ENCODE data around the gene GALNT13.

Gene GALNT13

GRCh38 chr2:153886833-153887232, 15.1 kb downstream of the GALNT13 start:
- H3K4me2 ChIP-seq (ENCODE audit: low read depth, low read length, poor library complexity, severe bottlenecking): no peak overlapping the region
- H3K9me2 ChIP-seq (replicated peaks; ENCODE audit: insufficient read depth, low read length): no peaks in the 10 kb centered on the region; the same call in 1 of the 2 replicates
- no peaks in the 10 kb centered on the region for H3K79me2 ChIP-seq (ENCODE audit: insufficient read depth, low read length)
- H3K9me3 ChIP-seq (ENCODE audit: insufficient read depth, low read length): no peaks in the 10 kb centered on the region
- TF ChIP-seq, protein P1, sequence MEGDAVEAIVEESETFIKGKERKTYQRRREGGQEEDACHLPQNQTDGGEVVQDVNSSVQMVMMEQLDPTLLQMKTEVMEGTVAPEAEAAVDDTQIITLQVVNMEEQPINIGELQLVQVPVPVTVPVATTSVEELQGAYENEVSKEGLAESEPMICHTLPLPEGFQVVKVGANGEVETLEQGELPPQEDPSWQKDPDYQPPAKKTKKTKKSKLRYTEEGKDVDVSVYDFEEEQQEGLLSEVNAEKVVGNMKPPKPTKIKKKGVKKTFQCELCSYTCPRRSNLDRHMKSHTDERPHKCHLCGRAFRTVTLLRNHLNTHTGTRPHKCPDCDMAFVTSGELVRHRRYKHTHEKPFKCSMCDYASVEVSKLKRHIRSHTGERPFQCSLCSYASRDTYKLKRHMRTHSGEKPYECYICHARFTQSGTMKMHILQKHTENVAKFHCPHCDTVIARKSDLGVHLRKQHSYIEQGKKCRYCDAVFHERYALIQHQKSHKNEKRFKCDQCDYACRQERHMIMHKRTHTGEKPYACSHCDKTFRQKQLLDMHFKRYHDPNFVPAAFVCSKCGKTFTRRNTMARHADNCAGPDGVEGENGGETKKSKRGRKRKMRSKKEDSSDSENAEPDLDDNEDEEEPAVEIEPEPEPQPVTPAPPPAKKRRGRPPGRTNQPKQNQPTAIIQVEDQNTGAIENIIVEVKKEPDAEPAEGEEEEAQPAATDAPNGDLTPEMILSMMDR (IDR thresholded peaks at IDR 0.05; ENCODE audit: insufficient read depth, low read length, poor library complexity, severe bottlenecking): no peak
- no peak for TF ChIP-seq EZH2phosphoT487 (conservative IDR thresholded peaks at IDR 0.05; ENCODE audit: low read length)
- no peaks in the 10 kb centered on the region for H3F3A ChIP-seq (ENCODE audit: insufficient read depth)
- no peak overlapping the region for H3K27ac ChIP-seq (ENCODE audit: low read depth, low read length)
- H3K27me3 ChIP-seq (ENCODE audit: low read length): no peaks in the 10 kb centered on the region
- H3K4me3 ChIP-seq (ENCODE audit: insufficient read depth, low read length, poor library complexity, severe bottlenecking): no peak overlapping the region
- H2AFZ ChIP-seq (ENCODE audit: low read depth, low read length, severe bottlenecking): no peak overlapping the region
- no peak overlapping the region for H3K9ac ChIP-seq (ENCODE audit: low read length)
- no peaks in the 10 kb centered on the region for H4K20me1 ChIP-seq (ENCODE audit: low read depth, low read length)
- no peaks in the 10 kb centered on the region for H3K36me3 ChIP-seq (ENCODE audit: low read length)

GRCh38 chr2:153890576-153890975, 18.9 kb downstream of the GALNT13 start:
- no peaks in the 10 kb centered on the region for H3K9me3 ChIP-seq (ENCODE audit: insufficient read depth, low read length)
- H3K27ac ChIP-seq (ENCODE audit: low read depth, low read length): no peak overlapping the region
- H2AFZ ChIP-seq (ENCODE audit: low read depth, low read length, severe bottlenecking): no peak overlapping the region
- no peak overlapping the region for H3K4me3 ChIP-seq (ENCODE audit: insufficient read depth, low read length, poor library complexity, severe bottlenecking)
- H3K4me2 ChIP-seq (ENCODE audit: low read depth, low read length, poor library complexity, severe bottlenecking): no peak overlapping the region
- H3K79me2 ChIP-seq (ENCODE audit: insufficient read depth, low read length): no peaks in the 10 kb centered on the region
- H3F3A ChIP-seq (ENCODE audit: insufficient read depth): no peaks in the 10 kb centered on the region
- no peak overlapping the region for H3K9ac ChIP-seq (ENCODE audit: low read length)
- H4K20me1 ChIP-seq (ENCODE audit: low read depth, low read length): no peaks in the 10 kb centered on the region
- no peaks in the 10 kb centered on the region; the same call in 1 of the 2 replicates for H3K9me2 ChIP-seq (replicated peaks; ENCODE audit: insufficient read depth, low read length)
- H3K36me3 ChIP-seq (ENCODE audit: low read length): no peaks in the 10 kb centered on the region
- no peaks in the 10 kb centered on the region for H3K27me3 ChIP-seq (ENCODE audit: low read length)
- TF ChIP-seq EZH2phosphoT487 (conservative IDR thresholded peaks at IDR 0.05; ENCODE audit: low read length): no peak
- TF ChIP-seq, protein P1 (IDR thresholded peaks at IDR 0.05; ENCODE audit: insufficient read depth, low read length, poor library complexity, severe bottlenecking): no peak

GRCh38 chr2:153891051-153891450, 19.3 kb downstream of the GALNT13 start:
- no peaks in the 10 kb centered on the region for H3K9me3 ChIP-seq (ENCODE audit: insufficient read depth, low read length)
- no peaks in the 10 kb centered on the region for H3K9me2 ChIP-seq (replicated peaks; ENCODE audit: insufficient read depth, low read length)
- H3K36me3 ChIP-seq (ENCODE audit: low read length): no peaks in the 10 kb centered on the region
- H3K79me2 ChIP-seq (ENCODE audit: insufficient read depth, low read length): no peaks in the 10 kb centered on the region
- TF ChIP-seq, protein P1 (IDR thresholded peaks at IDR 0.05; ENCODE audit: insufficient read depth, low read length, poor library complexity, severe bottlenecking): no peak
- TF ChIP-seq EZH2phosphoT487 (conservative IDR thresholded peaks at IDR 0.05; ENCODE audit: low read length): no peak
- H3K27me3 ChIP-seq (ENCODE audit: low read length): no peaks in the 10 kb centered on the region
- H3K9ac ChIP-seq (ENCODE audit: low read length): no peak overlapping the region
- no peaks in the 10 kb centered on the region for H3F3A ChIP-seq (ENCODE audit: insufficient read depth)
- no peak overlapping the region for H3K4me3 ChIP-seq (ENCODE audit: insufficient read depth, low read length, poor library complexity, severe bottlenecking)
- H4K20me1 ChIP-seq (ENCODE audit: low read depth, low read length): no peaks in the 10 kb centered on the region
- no peak overlapping the region for H3K27ac ChIP-seq (ENCODE audit: low read depth, low read length)
- no peak overlapping the region for H3K4me2 ChIP-seq (ENCODE audit: low read depth, low read length, poor library complexity, severe bottlenecking)
- H2AFZ ChIP-seq (ENCODE audit: low read depth, low read length, severe bottlenecking): no peak overlapping the region

Data from SU-DHL-6 (cell line).